Natural killer cell (primary cell): ENCODE measurements around the gene SRC. TPM values are rescaled to one million over a fixed set of nuclear protein-coding genes. Genes with fewer than 3 reads are reported as not detected.

ENCODE experiments used
- ATAC-seq, 3 donors: fragments of 150-1000 bp in 2 of 3; fragments of 200-7000 bp in 1 of 3; cut with Tn5 transposase; 1 replicate in 1 of 3; 2 replicates in 2 of 3; pipeline ENCODE4 v1.10.0; 2021; ENCODE audit warnings: mild to moderate bottlenecking in 2 of 3, moderate library complexity in 2 of 3
- DNase-seq, 2 donors: peaks; one replicate each; pipeline versions ENCODE4 v3.0.0 to v3.0.0-alpha.2; 2013 to 2021; ENCODE audit warnings: mixed read lengths in 1 of 2
- H3K27ac ChIP-seq: one replicate; pipeline ENCODE4 v1.5.1; 2013; ENCODE audit warnings: mild to moderate bottlenecking, low read length
- H3K27me3 ChIP-seq: one replicate; pipeline ENCODE4 v1.6.1; 2013; ENCODE audit warnings: low read length; ENCODE audit not compliant: control insufficient read depth, insufficient read depth
- H3K36me3 ChIP-seq: one replicate; pipeline ENCODE4 v1.6.1; 2013; ENCODE audit warnings: low read length; ENCODE audit not compliant: control insufficient read depth, insufficient read depth
- H3K4me1 ChIP-seq: one replicate; pipeline ENCODE4 v1.6.1; 2013; ENCODE audit warnings: low read length; ENCODE audit not compliant: control insufficient read depth, insufficient read depth
- H3K4me3 ChIP-seq: one replicate; pipeline ENCODE4 v1.5.1; 2013; ENCODE audit warnings: low read length
- H3K9me3 ChIP-seq: one replicate; pipeline ENCODE4 v1.6.1; 2013; ENCODE audit warnings: low read length; ENCODE audit not compliant: control insufficient read depth, insufficient read depth
- H3K27ac Mint-ChIP-seq, 2 donors: one replicate each; pipeline ENCODE4 v1.8.0; 2022; ENCODE audit warnings: mild to moderate bottlenecking in 2 of 2, mixed read lengths in 2 of 2, moderate library complexity in 1 of 2
- H3K27me3 Mint-ChIP-seq, 2 donors: one replicate each; pipeline ENCODE4 v1.8.0; 2022; ENCODE audit warnings: low read depth in 2 of 2, mixed read lengths in 2 of 2
- H3K36me3 Mint-ChIP-seq: one replicate; pipeline ENCODE4 v1.8.0; 2022; ENCODE audit warnings: mixed read lengths
- H3K4me1 Mint-ChIP-seq, 2 donors: one replicate each; pipeline ENCODE4 v1.8.0; 2022; ENCODE audit warnings: mixed read lengths in 2 of 2
- H3K4me3 Mint-ChIP-seq: one replicate; pipeline ENCODE4 v1.8.0; 2022; ENCODE audit warnings: mild to moderate bottlenecking, moderate library complexity, mixed read lengths
- H3K9me3 Mint-ChIP-seq, 2 donors: one replicate each; pipeline ENCODE4 v1.8.0; 2022; ENCODE audit warnings: mixed read lengths in 2 of 2
- WGBS: methylation state at CpG from one replicate; pipeline ENCODE4 v1.1.7; 2013; ENCODE audit warnings: missing lambda C conversion rate; ENCODE audit not compliant: insufficient coverage; 5-methylcytosine and 5-hydroxymethylcytosine counted together
- intact Hi-C: fragments of 100-400 bp; cut with micrococcal nuclease; formaldehyde crosslinking; loops from one replicate; pipeline ENCODE4 v1.14.2; 2022
- total RNA-seq, 4 donors: library from RNA; stranded (reverse); fragments of 120-200 nt in 1 of 4; gene quantifications; one replicate each; pipeline versions ENCODE4 v1.2.3 to v1.2.4, GENCODE V29; 2013 to 2022
- TF ChIP-seq, protein P1 (sequence below): fragments of 200-600 bp; IDR thresholded peaks from one replicate; pipeline ENCODE4 v1.8.0; 2022; ENCODE audit warnings: antibody characterized with exemption

Gene SRC
- total RNA-seq, 3 donors from 2014 or later (not counting 1 experiment from before 2014, with no cell fraction given), result 2.3 to 15.6 (median 10.5) TPM

DNA sequence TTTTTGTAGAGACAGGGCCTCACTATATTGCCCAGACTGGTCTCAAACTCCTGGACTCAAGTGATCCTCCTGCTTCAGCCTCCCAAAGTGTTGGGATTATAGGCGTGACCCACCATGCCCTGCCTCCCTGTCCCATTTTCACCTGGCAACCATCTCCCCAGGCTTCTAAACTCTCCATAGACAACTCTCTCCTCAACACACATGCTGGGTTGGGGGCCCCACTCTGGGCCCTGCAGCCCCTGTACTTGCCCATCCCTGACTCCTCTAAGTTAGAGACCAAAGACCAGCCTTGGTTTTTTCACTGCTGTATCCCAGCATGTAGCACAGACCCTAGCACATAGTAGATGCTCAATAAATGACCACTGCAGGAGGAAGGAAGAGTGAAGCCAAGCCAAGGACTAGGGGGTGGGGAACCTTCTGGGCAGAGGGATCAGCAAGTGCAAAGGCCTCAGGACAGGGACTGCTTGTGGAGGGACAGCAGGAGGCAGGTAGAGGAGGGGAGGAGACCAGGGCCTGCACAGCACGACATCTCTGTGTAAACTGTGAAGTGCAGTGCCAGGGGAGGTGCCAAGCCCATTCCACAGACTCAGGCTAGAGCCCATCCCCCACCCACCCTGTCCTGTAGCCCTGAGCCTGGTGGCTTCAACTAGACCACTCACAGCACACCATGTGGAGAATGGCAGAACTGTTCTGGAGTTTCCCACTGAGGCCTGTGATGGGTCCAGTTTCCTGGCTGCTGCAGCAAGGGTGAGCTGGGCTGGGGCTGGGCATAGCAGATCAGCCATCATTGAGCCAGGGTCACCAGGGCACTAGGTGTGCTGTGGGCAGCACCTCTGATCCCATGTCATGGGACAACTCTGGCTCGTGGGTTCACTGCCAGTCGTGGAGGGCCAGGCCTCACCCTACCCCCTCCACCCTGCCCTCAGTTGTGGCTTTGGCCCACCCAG is 3.4 kb upstream of the SRC start:
- Mint-ChIP-seq H3K9me3 (no peaks in the 10 kb centered on the region), H3K4me3 (no peak overlapping the region), H3K27ac (no peak overlapping the region), H3K4me1 (peaks cover 5 to 22% of the 10 kb centered on the region in 2 donors), H3K27me3 (no peaks in the 10 kb centered on the region), H3K36me3 (no peaks in the 10 kb centered on the region)
- 83% methylated on average over 2 of the region's 4 CpGs for WGBS
- H3K4me1 ChIP-seq, result peaks cover 39% of the 10 kb centered on the region
- no peaks in the 10 kb centered on the region for H3K27me3 ChIP-seq
- DNase-seq (no peak), ATAC-seq (no peak)
- no peaks in the 10 kb centered on the region for H3K9me3 ChIP-seq
- no peak overlapping the region for H3K27ac ChIP-seq
- TF ChIP-seq, protein P1, sequence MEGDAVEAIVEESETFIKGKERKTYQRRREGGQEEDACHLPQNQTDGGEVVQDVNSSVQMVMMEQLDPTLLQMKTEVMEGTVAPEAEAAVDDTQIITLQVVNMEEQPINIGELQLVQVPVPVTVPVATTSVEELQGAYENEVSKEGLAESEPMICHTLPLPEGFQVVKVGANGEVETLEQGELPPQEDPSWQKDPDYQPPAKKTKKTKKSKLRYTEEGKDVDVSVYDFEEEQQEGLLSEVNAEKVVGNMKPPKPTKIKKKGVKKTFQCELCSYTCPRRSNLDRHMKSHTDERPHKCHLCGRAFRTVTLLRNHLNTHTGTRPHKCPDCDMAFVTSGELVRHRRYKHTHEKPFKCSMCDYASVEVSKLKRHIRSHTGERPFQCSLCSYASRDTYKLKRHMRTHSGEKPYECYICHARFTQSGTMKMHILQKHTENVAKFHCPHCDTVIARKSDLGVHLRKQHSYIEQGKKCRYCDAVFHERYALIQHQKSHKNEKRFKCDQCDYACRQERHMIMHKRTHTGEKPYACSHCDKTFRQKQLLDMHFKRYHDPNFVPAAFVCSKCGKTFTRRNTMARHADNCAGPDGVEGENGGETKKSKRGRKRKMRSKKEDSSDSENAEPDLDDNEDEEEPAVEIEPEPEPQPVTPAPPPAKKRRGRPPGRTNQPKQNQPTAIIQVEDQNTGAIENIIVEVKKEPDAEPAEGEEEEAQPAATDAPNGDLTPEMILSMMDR, result no peak
- no peaks in the 10 kb centered on the region for H3K36me3 ChIP-seq
- intact Hi-C loops, result no loop called here
- no peak overlapping the region for H3K4me3 ChIP-seq

DNA sequence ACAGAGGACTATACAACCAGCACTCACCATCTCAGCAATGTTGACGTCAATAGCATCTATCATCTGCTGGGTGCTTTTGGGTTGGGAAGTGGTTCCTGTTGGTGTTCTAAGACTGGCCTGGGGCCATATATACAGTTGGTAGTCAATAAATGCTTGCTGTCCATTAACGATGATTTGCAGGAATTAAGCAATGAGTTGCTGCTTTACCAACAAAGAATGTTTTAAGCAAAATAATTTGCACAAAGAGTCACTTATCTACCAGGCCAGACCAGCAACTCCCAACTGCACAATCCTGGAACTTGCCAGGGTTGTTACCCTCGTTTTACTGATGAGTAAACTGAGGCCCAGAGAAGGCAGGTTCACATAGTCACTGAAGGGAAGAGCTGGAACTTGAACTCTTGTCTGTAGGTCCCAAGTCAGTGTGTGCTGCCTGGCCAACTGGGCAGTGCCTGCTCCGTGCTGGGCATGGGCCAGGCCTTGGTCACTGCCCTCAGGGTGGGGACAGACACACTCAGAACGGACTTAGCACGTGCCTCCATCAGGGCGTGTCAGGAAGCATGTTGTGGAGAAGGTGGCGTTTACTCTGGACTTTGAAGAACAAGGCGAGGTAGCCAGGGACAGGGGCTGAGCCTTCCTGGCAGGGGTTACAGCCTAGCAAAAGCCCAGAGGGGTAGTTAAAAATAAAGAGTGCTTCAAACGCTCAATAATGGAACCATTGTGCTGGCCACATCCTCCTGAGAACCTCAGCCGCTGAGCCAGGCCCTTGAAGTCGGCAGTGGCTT is 2.5 kb upstream of the SRC start:
- TF ChIP-seq, protein P1, result no peak
- peak in 2 of 3 donors; percentile 29 to 32 for ATAC-seq

DNA sequence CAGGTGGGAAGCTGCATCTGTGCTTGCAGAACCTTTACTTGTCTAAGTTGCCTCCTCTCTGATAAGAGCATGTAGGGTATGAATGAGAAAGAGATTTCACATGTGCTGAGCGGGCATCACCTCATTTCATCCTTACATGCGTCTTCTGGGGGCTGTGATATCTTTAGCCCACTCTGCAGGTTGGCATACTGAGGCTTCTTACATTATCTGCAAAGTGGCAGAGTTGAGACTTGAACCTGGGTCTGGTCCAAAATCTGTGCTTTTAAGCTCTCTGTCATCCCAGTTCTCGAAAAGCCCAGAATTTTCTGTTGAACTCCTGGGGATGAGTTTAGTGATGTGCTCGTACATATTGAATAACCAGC is 2.0 kb upstream of the SRC start:
- Mint-ChIP-seq H3K4me1 (peaks cover 5 to 35% of the 10 kb centered on the region in 2 donors), H3K27me3 (no peaks in the 10 kb centered on the region), H3K27ac (peak overlapping the region in 1 of 2 donors; percentile 24), H3K36me3 (no peaks in the 10 kb centered on the region), H3K4me3 (peak overlapping the region; percentile 40), H3K9me3 (no peaks in the 10 kb centered on the region)
- Histone ChIP-seq H3K4me3 (no peak overlapping the region), H3K36me3 (no peaks in the 10 kb centered on the region), H3K27me3 (no peaks in the 10 kb centered on the region), H3K4me1 (peaks cover 44% of the 10 kb centered on the region), H3K27ac (no peak overlapping the region), H3K9me3 (no peaks in the 10 kb centered on the region)
- 72% methylated on average over 4 of the region's 4 CpGs for WGBS
- no peak for DNase-seq
- no peak for ATAC-seq
- intact Hi-C loops, result no loop called here
- TF ChIP-seq, protein P1, result no peak

More for the DNA sequence above, 2.5 kb upstream of the SRC start:
- Histone ChIP-seq H3K27ac (no peak overlapping the region), H3K4me1 (peaks cover 44% of the 10 kb centered on the region), H3K27me3 (no peaks in the 10 kb centered on the region), H3K36me3 (no peaks in the 10 kb centered on the region), H3K9me3 (no peaks in the 10 kb centered on the region), H3K4me3 (no peak overlapping the region)
- Mint-ChIP-seq H3K27me3 (no peaks in the 10 kb centered on the region), H3K9me3 (no peaks in the 10 kb centered on the region), H3K4me3 (peak overlapping the region; percentile 40), H3K36me3 (no peaks in the 10 kb centered on the region), H3K4me1 (peaks cover 5 to 30% of the 10 kb centered on the region in 2 donors), H3K27ac (peak overlapping the region in 1 of 2 donors; percentile 24)
- DNase-seq, result no peak
- intact Hi-C loops, result no loop called here
- WGBS, result 44% methylated on average over 12 of the region's 12 CpGs
